ENCODE results near the gene C16orf92. TPM values are rescaled to one million over a fixed set of nuclear protein-coding genes. Genes with fewer than 3 reads are reported as not detected.

Gene C16orf92
- polyA plus RNA-seq, 4 donors: not detected

GRCh38 chr16:29992344-29992967 lies 30.5 kb upstream of the C16orf92 start:
- Histone ChIP-seq H3K4me1 (ENCODE audit: control insufficient read depth in 3 of 3, insufficient read depth in 2 of 3, low read depth in 1 of 3, low read length in 2 of 3) (peaks cover 2 to 20% (median 7%) of the 10 kb centered on the region in 3 donors), H3K36me3 (ENCODE audit: control insufficient read depth in 3 of 3, insufficient read depth in 2 of 3, low read depth in 1 of 3, low read length in 3 of 3) (peaks cover 9 to 64% (median 12%) of the 10 kb centered on the region in 3 donors), H3K27me3 (ENCODE audit: control insufficient read depth in 3 of 3, insufficient read depth in 3 of 3, low read length in 3 of 3) (no peaks in the 10 kb centered on the region), H3K4me3 (ENCODE audit: low read depth in 1 of 3, low read length in 3 of 3) (no peak overlapping the region), H3K9me3 (ENCODE audit: control insufficient read depth in 2 of 2, insufficient read depth in 1 of 2, low read depth in 1 of 2, low read length in 1 of 2) (no peaks in the 10 kb centered on the region), H3K27ac (ENCODE audit: low read depth in 1 of 3, low read length in 2 of 3) (no peak overlapping the region)
- WGBS, 3 donors: 66 to 68% (median 66%) methylated on average over 7 of the region's 7 CpGs
- FAIRE-seq (no peak), DNase-seq (no peak)

GRCh38 chr16:29993191-29993902 lies 29.7 kb upstream of the C16orf92 start:
- 90 to 93% (median 91%) methylated on average over 24 to 25 of the region's 25 CpGs for WGBS, 3 donors
- no peak for DNase-seq
- Histone ChIP-seq H3K27me3 (ENCODE audit: control insufficient read depth in 3 of 3, insufficient read depth in 3 of 3, low read length in 3 of 3) (no peaks in the 10 kb centered on the region), H3K36me3 (ENCODE audit: control insufficient read depth in 3 of 3, insufficient read depth in 2 of 3, low read depth in 1 of 3, low read length in 3 of 3) (peaks cover 8 to 61% (median 11%) of the 10 kb centered on the region in 3 donors), H3K4me3 (ENCODE audit: low read depth in 1 of 3, low read length in 3 of 3) (no peak overlapping the region), H3K9me3 (ENCODE audit: control insufficient read depth in 2 of 2, insufficient read depth in 1 of 2, low read depth in 1 of 2, low read length in 1 of 2) (no peaks in the 10 kb centered on the region), H3K27ac (ENCODE audit: low read depth in 1 of 3, low read length in 2 of 3) (no peak overlapping the region), H3K4me1 (ENCODE audit: control insufficient read depth in 3 of 3, insufficient read depth in 2 of 3, low read depth in 1 of 3, low read length in 2 of 3) (peaks cover 2 to 20% (median 7%) of the 10 kb centered on the region in 3 donors)
- no peak for FAIRE-seq

- Histone ChIP-seq H3K4me3 (ENCODE audit: low read depth in 1 of 3, low read length in 3 of 3) (no peak overlapping the region), H3K36me3 (ENCODE audit: control insufficient read depth in 3 of 3, insufficient read depth in 2 of 3, low read depth in 1 of 3, low read length in 3 of 3) (peaks cover 5 to 54% (median 11%) of the 10 kb centered on the region in 3 donors), H3K4me1 (ENCODE audit: control insufficient read depth in 3 of 3, insufficient read depth in 2 of 3, low read depth in 1 of 3, low read length in 2 of 3) (peaks cover 2 to 20% (median 7%) of the 10 kb centered on the region in 3 donors), H3K27me3 (ENCODE audit: control insufficient read depth in 3 of 3, insufficient read depth in 3 of 3, low read length in 3 of 3) (no peaks in the 10 kb centered on the region), H3K9me3 (ENCODE audit: control insufficient read depth in 2 of 2, insufficient read depth in 1 of 2, low read depth in 1 of 2, low read length in 1 of 2) (no peaks in the 10 kb centered on the region), H3K27ac (ENCODE audit: low read depth in 1 of 3, low read length in 2 of 3) (peak overlapping the region in 2 of 3 donors; percentile 93 to 96)
- no peak for FAIRE-seq
- WGBS, 3 donors: 86 to 93% (median 93%) methylated on average over 9 of the region's 9 CpGs
- no peak for DNase-seq
Measured at GRCh38 chr16:29993903-29994599, 28.9 kb upstream of the C16orf92 start.

GRCh38 chr16:29994600-29995323 lies 28.2 kb upstream of the C16orf92 start:
- H3K4me3 ChIP-seq (ENCODE audit: low read depth in 1 of 3, low read length in 3 of 3): peak overlapping the region; percentile 64 to 90 (median 75)
- H3K36me3 ChIP-seq (ENCODE audit: control insufficient read depth in 3 of 3, insufficient read depth in 2 of 3, low read depth in 1 of 3, low read length in 3 of 3): peaks cover 2 to 53% (median 9%) of the 10 kb centered on the region in 3 donors
- DNase-seq (peak in 1 of 2 donors; percentile 82), FAIRE-seq (no peak)
- peaks cover 2 to 20% (median 7%) of the 10 kb centered on the region in 3 donors for H3K4me1 ChIP-seq (ENCODE audit: control insufficient read depth in 3 of 3, insufficient read depth in 2 of 3, low read depth in 1 of 3, low read length in 2 of 3)
- H3K27ac ChIP-seq (ENCODE audit: low read depth in 1 of 3, low read length in 2 of 3): peak overlapping the region; percentile 93 to 97 (median 96)
- no peaks in the 10 kb centered on the region for H3K27me3 ChIP-seq (ENCODE audit: control insufficient read depth in 3 of 3, insufficient read depth in 3 of 3, low read length in 3 of 3)
- 12 to 15% (median 14%) methylated on average over 21 to 24 of the region's 24 CpGs for whole genome bisulfite sequencing, 3 donors
- H3K9me3 ChIP-seq (ENCODE audit: control insufficient read depth in 2 of 2, insufficient read depth in 1 of 2, low read depth in 1 of 2, low read length in 1 of 2): no peaks in the 10 kb centered on the region

GRCh38 chr16:29995324-29995910 lies 27.6 kb upstream of the C16orf92 start, which contains the start of gene HIRIP3:
Gene HIRIP3, minus strand, starts transcription at chr16:29995617. Its CDS starts 12 bp downstream, at chr16:29995605.
- WGBS, 3 donors: 0 to 1% (median 0%) methylated on average over 53 of the region's 53 CpGs
- H3K36me3 ChIP-seq (ENCODE audit: control insufficient read depth in 3 of 3, insufficient read depth in 2 of 3, low read depth in 1 of 3, low read length in 3 of 3): peaks cover 2 to 59% (median 9%) of the 10 kb centered on the region in 3 donors
- no peak for FAIRE-seq

GRCh38 chr16:29995911-29996765 lies 26.9 kb upstream of the C16orf92 start, which contains the start of gene INO80E:
Gene INO80E, plus strand, starts transcription at chr16:29996241. Its CDS starts 70 bp downstream, at chr16:29996311.
- peak within 1 kb of the TSS; percentile 93 to 97 (median 96) for H3K27ac ChIP-seq (ENCODE audit: low read depth in 1 of 3, low read length in 2 of 3)
- H3K4me1 ChIP-seq (ENCODE audit: control insufficient read depth in 3 of 3, insufficient read depth in 2 of 3, low read depth in 1 of 3, low read length in 2 of 3): peaks cover 2 to 20% (median 7%) of the 10 kb centered on the region in 3 donors
- H3K4me3 ChIP-seq (ENCODE audit: low read depth in 1 of 3, low read length in 3 of 3): peak within 1 kb of the TSS; percentile 64 to 90 (median 83)
- DNase-seq (peak; percentile 97 to 99), FAIRE-seq (no peak)
- no peaks in the 10 kb centered on the region for H3K27me3 ChIP-seq (ENCODE audit: control insufficient read depth in 3 of 3, insufficient read depth in 3 of 3, low read length in 3 of 3)
- WGBS, 3 donors: 0 to 1% (median 0%) methylated on average over 65 of the region's 65 CpGs
- no peaks in the 10 kb centered on the region for H3K9me3 ChIP-seq (ENCODE audit: control insufficient read depth in 2 of 2, insufficient read depth in 1 of 2, low read depth in 1 of 2, low read length in 1 of 2)
- H3K36me3 ChIP-seq (ENCODE audit: control insufficient read depth in 3 of 3, insufficient read depth in 2 of 3, low read depth in 1 of 3, low read length in 3 of 3): peaks cover 0 to 59% (median 7%) of the 10 kb centered on the region in 3 donors

More at GRCh38 chr16:29995324-29995910, 27.6 kb upstream of the C16orf92 start, which contains the start of gene HIRIP3:
- H3K4me1 ChIP-seq (ENCODE audit: control insufficient read depth in 3 of 3, insufficient read depth in 2 of 3, low read depth in 1 of 3, low read length in 2 of 3): peaks cover 2 to 20% (median 7%) of the 10 kb centered on the region in 3 donors
- H3K4me3 ChIP-seq (ENCODE audit: low read depth in 1 of 3, low read length in 3 of 3): peak within 1 kb of the TSS; percentile 64 to 90 (median 83)
- no peaks in the 10 kb centered on the region for H3K27me3 ChIP-seq (ENCODE audit: control insufficient read depth in 3 of 3, insufficient read depth in 3 of 3, low read length in 3 of 3)
- H3K27ac ChIP-seq (ENCODE audit: low read depth in 1 of 3, low read length in 2 of 3): peak within 1 kb of the TSS; percentile 93 to 97 (median 96)
- peak; percentile 85 to 93 for DNase-seq
- H3K9me3 ChIP-seq (ENCODE audit: control insufficient read depth in 2 of 2, insufficient read depth in 1 of 2, low read depth in 1 of 2, low read length in 1 of 2): no peaks in the 10 kb centered on the region

- H3K9me3 ChIP-seq (ENCODE audit: control insufficient read depth in 2 of 2, insufficient read depth in 1 of 2, low read depth in 1 of 2, low read length in 1 of 2): no peaks in the 10 kb centered on the region
- WGBS, 3 donors: 19 to 20% (median 20%) methylated on average over 9 of the region's 9 CpGs
- H3K27me3 ChIP-seq (ENCODE audit: control insufficient read depth in 3 of 3, insufficient read depth in 3 of 3, low read length in 3 of 3): no peaks in the 10 kb centered on the region
- DNase-seq: no peak
- H3K27ac ChIP-seq (ENCODE audit: low read depth in 1 of 3, low read length in 2 of 3): peak overlapping the region in 2 of 3 donors; percentile 66 to 97
- peaks cover 3 to 59% (median 7%) of the 10 kb centered on the region in 3 donors for H3K36me3 ChIP-seq (ENCODE audit: control insufficient read depth in 3 of 3, insufficient read depth in 2 of 3, low read depth in 1 of 3, low read length in 3 of 3)
- no peak for FAIRE-seq
- H3K4me3 ChIP-seq (ENCODE audit: low read depth in 1 of 3, low read length in 3 of 3): peak overlapping the region; percentile 64 to 90 (median 83)
- H3K4me1 ChIP-seq (ENCODE audit: control insufficient read depth in 3 of 3, insufficient read depth in 2 of 3, low read depth in 1 of 3, low read length in 2 of 3): peaks cover 2 to 20% (median 7%) of the 10 kb centered on the region in 3 donors
Measured at GRCh38 chr16:29996766-29997250, 26.2 kb upstream of the C16orf92 start.
